NCI-H526 (cell line): Measurements from ENCODE around the gene SLC22A14.
"Not testable (repeated sequence)": the region's sequence is repeated elsewhere in the genome, so short reads cannot be mapped to it uniquely, and the experiment has no call there.

Experiments used
- DNase-seq, 2 experiments: peaks; one replicate each; lab custom pipeline; 2025; lab: John Stamatoyannopoulos, UW

The SLC22A14 gene

GRCh38 chr3:38313695-38314094 lies 31.6 kb downstream of the SLC22A14 start:
- DNase-seq = no peak

- no peak for DNase-seq
Measured at GRCh38 chr3:38314112-38314763, 32.1 kb downstream of the SLC22A14 start.

GRCh38 chr3:38314764-38315487 lies 32.8 kb downstream of the SLC22A14 start:
- no peak for DNase-seq

- no peak for DNase-seq
Measured at GRCh38 chr3:38315488-38316230, 33.6 kb downstream of the SLC22A14 start.

- no peak for DNase-seq
Measured at GRCh38 chr3:38316356-38317191, 34.5 kb downstream of the SLC22A14 start.

GRCh38 chr3:38317192-38317759 lies 35.2 kb downstream of the SLC22A14 start:
- no peak for DNase-seq

- no peak for DNase-seq
Measured at GRCh38 chr3:38318766-38319671, 36.9 kb downstream of the SLC22A14 start.

- not testable (repeated sequence) for DNase-seq
Measured at GRCh38 chr3:38320638-38321037, 38.5 kb downstream of the SLC22A14 start.

GRCh38 chr3:38323060-38323459 lies 41.0 kb downstream of the SLC22A14 start:
- no peak for DNase-seq

- DNase-seq = no peak
Measured at GRCh38 chr3:38325256-38325655, 43.2 kb downstream of the SLC22A14 start.

GRCh38 chr3:38327335-38328009 lies 45.4 kb downstream of the SLC22A14 start:
- DNase-seq = no peak

GRCh38 chr3:38331257-38332022 lies 49.3 kb downstream of the SLC22A14 start:
- no peak for DNase-seq

- DNase-seq = no peak
Measured at GRCh38 chr3:38332201-38332600, 50.1 kb downstream of the SLC22A14 start.

- no peak for DNase-seq
Measured at GRCh38 chr3:38334142-38335055, 52.3 kb downstream of the SLC22A14 start.

- no peak for DNase-seq
Measured at GRCh38 chr3:38335263-38335662, 53.2 kb downstream of the SLC22A14 start.

- no peak for DNase-seq
Measured at GRCh38 chr3:38337703-38338102, 55.6 kb downstream of the SLC22A14 start.

GRCh38 chr3:38343797-38344594 lies 61.9 kb downstream of the SLC22A14 start:
- peak in 1 of 2 experiments; percentile 4 for DNase-seq
